GM04503 (cell line): ENCODE measurements around the gene SCYL1.

Experiments
- DNase-seq: peaks from one replicate; pipeline ENCODE4 v3.0.0-alpha.2; 2012; ENCODE audit warnings: low read depth

Gene SCYL1

GRCh38 chr11:65585396-65586246 lies 60.7 kb downstream of the SCYL1 start:
- DNase-seq = no peak

DNA sequence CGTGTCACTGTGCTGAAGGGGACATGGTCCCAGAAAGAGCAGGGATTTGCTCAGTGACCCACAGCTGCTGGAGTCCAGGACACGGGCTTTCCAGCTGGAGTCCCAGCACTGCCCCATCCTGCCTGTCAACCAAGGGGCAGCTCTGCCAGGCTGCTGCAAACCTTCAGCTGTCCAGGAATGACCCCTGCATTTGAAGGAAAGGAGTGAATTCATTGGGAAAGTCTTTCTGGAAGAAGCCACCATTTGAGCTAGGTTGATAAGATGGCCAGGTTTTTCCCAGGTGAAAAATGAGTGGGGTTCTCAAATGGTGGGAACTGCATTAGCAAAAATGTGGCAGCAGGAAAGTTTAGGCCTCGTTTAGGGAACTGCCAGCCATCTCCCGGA lies 61.4 kb downstream of the SCYL1 start:
- no peak for DNase-seq

DNA sequence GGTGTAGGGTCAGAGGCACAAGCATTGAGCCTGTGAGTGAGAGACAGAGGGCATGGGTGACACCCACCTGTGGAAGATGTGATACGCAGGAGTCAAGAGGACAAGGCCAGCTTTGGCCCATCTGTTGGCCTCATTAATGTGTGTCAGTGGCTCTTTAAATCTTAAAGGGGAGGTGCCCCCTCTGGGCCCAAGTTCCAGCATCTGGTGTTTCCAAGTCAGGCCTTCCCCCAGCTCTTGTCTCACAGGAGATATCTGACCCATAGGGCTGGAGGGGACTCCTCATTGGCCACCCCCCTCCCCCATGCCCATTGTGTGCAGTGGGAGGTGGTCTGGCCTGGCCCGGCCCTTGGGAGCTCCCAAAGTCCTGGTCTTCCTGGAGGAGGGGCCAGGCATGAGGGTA lies 61.8 kb downstream of the SCYL1 start:
- DNase-seq = no peak
